NCI-H510A treated with DMSO at 0.1 percent for 48 hours (cell line): Measurements from ENCODE around the gene MBOAT7.

ENCODE experiments used
- DNase-seq: peaks from one replicate; lab custom pipeline; 2025; lab: John Stamatoyannopoulos, UW

Gene MBOAT7

GRCh38 chr19:54162884-54163283 is 26.5 kb downstream of the MBOAT7 start:
- DNase-seq, result no peak

GRCh38 chr19:54162241-54162805 is 27.1 kb downstream of the MBOAT7 start:
- DNase-seq, result no peak

GRCh38 chr19:54160854-54161253 is 28.5 kb downstream of the MBOAT7 start:
- peak; percentile 36 for DNase-seq

- peak; percentile 47 for DNase-seq
Observed at GRCh38 chr19:54160182-54160811, 29.1 kb downstream of the MBOAT7 start.

- peak; percentile 98 for DNase-seq
Observed at GRCh38 chr19:54159352-54160181, 29.8 kb downstream of the MBOAT7 start, which contains the start of gene LENG1. LENG1 (minus strand) TSS chr19:54159721; CDS start chr19:54159695, 26 bp downstream.

- no peak for DNase-seq
Observed at GRCh38 chr19:54158812-54159351, 30.5 kb downstream of the MBOAT7 start.

- DNase-seq, result peak; percentile 19
Observed at GRCh38 chr19:54156953-54157352, 32.4 kb downstream of the MBOAT7 start.

- no peak for DNase-seq
Observed at GRCh38 chr19:54156490-54156889, 32.9 kb downstream of the MBOAT7 start.

GRCh38 chr19:54155694-54156093 is 33.7 kb downstream of the MBOAT7 start:
- no peak for DNase-seq

GRCh38 chr19:54154603-54155345 is 34.6 kb downstream of the MBOAT7 start:
- no peak for DNase-seq

- DNase-seq, result no peak
Observed at GRCh38 chr19:54153731-54154326, 35.6 kb downstream of the MBOAT7 start.

GRCh38 chr19:54152878-54153524 is 36.4 kb downstream of the MBOAT7 start:
- no peak for DNase-seq

GRCh38 chr19:54152267-54152666 is 37.1 kb downstream of the MBOAT7 start:
- no peak for DNase-seq

GRCh38 chr19:54151362-54152035 is 37.9 kb downstream of the MBOAT7 start:
- DNase-seq, result no peak

- no peak for DNase-seq
Observed at GRCh38 chr19:54149021-54149812, 40.2 kb downstream of the MBOAT7 start.

- no peak for DNase-seq
Observed at GRCh38 chr19:54148158-54148557, 41.2 kb downstream of the MBOAT7 start.

GRCh38 chr19:54147676-54148075 is 41.7 kb downstream of the MBOAT7 start:
- no peak for DNase-seq

- no peak for DNase-seq
Observed at GRCh38 chr19:54145541-54146158, 43.7 kb downstream of the MBOAT7 start.

GRCh38 chr19:54142166-54142780 is 47.1 kb downstream of the MBOAT7 start:
- no peak for DNase-seq
